Astrocyte of the spinal cord (primary cell): ENCODE results near the gene RPL7A.
"Not testable (repeated sequence)": the region's sequence is repeated elsewhere in the genome, so short reads cannot be mapped to it uniquely, and the experiment has no call there.

ENCODE experiments used
- DNase-seq: peaks from one replicate; pipeline ENCODE4 v3.0.0; 2011; ENCODE audit warnings: low read depth, low spot score
- H3K4me3 ChIP-seq: 2 replicates; pipeline ENCODE4 v1.5.1; 2011; ENCODE audit warnings: low read depth, mild to moderate bottlenecking, low read length, moderate library complexity
- in situ Hi-C: cut with HindIII; loops from 2 replicates; pipeline ENCODE4 v1.10.0; 2017; ENCODE audit warnings: low sequenced_read_pairs
- TF ChIP-seq, protein P1 (sequence below): IDR thresholded peaks from 2 replicates; pipeline ENCODE4 v1.5.1; 2012; ENCODE audit warnings: low read depth, mild to moderate bottlenecking, low read length, inconsistent platforms

Gene RPL7A

GRCh38 chr9:133321411-133321935 is 26.5 kb upstream of the RPL7A start:
- no peak overlapping the region for H3K4me3 ChIP-seq
- in situ Hi-C loops, result no loop called here
- no peak for DNase-seq
- TF ChIP-seq, protein P1, sequence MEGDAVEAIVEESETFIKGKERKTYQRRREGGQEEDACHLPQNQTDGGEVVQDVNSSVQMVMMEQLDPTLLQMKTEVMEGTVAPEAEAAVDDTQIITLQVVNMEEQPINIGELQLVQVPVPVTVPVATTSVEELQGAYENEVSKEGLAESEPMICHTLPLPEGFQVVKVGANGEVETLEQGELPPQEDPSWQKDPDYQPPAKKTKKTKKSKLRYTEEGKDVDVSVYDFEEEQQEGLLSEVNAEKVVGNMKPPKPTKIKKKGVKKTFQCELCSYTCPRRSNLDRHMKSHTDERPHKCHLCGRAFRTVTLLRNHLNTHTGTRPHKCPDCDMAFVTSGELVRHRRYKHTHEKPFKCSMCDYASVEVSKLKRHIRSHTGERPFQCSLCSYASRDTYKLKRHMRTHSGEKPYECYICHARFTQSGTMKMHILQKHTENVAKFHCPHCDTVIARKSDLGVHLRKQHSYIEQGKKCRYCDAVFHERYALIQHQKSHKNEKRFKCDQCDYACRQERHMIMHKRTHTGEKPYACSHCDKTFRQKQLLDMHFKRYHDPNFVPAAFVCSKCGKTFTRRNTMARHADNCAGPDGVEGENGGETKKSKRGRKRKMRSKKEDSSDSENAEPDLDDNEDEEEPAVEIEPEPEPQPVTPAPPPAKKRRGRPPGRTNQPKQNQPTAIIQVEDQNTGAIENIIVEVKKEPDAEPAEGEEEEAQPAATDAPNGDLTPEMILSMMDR, result no peak

- in situ Hi-C loops, result no loop called here
- no peak overlapping the region for H3K4me3 ChIP-seq
- DNase-seq, result no peak
- TF ChIP-seq, protein P1, result no peak
Observed at GRCh38 chr9:133322701-133323100, 25.3 kb upstream of the RPL7A start.

- in situ Hi-C loops, result no loop called here
- no peak overlapping the region for H3K4me3 ChIP-seq
- DNase-seq, result no peak
- TF ChIP-seq, protein P1, result no peak
Observed at GRCh38 chr9:133323211-133323610, 24.8 kb upstream of the RPL7A start.

GRCh38 chr9:133323991-133324703 is 23.9 kb upstream of the RPL7A start:
- no peak overlapping the region for H3K4me3 ChIP-seq
- in situ Hi-C loops, result no loop called here
- no peak for DNase-seq
- TF ChIP-seq, protein P1, result no peak

- H3K4me3 ChIP-seq, in situ Hi-C loops, DNase-seq: not testable (repeated sequence)
Observed at GRCh38 chr9:133327021-133327420, 21.0 kb upstream of the RPL7A start.

DNA sequence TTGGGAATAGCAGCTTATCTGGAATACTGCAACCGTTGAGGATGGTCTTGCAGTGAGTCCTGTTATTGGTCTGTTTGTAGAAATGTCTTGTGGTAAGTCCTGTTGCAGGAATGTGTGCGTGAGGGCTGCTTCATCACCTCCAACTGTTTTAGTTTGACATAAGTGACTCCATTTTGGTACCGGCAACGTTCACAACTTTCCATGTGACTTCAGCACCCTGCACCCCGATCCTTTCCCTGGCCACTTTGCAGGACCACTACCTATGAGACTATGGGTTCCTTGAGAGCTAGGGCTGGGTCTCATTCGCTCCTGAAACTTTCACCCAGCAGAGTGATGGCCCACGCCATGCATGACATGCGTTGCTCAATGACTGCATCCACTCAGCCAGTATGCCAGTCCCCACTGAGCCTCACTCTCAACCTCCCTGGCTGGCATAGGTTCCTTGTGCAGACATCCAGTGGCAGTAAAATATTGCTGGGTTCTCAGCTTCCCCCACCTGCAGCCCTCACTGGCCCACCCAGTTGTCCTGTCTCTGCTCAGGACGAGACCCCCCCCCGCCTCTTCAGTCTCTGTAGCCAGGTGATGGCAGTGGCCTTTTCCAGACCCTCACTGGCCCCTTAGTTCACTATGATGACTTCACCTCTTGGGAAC is 20.1 kb upstream of the RPL7A start:
- no peak overlapping the region for H3K4me3 ChIP-seq
- TF ChIP-seq, protein P1, result no peak
- no peak for DNase-seq
- in situ Hi-C loops, result no loop called here
